HEK293 (cell line): Measurements from ENCODE around the gene DHCR7.

ENCODE experiments used
- ZBTB8A ChIP-seq: fragments of 450-650 bp; formaldehyde crosslinking; IDR thresholded peaks from 2 replicates; pipeline ENCODE4 v1.5.1; 2016; ENCODE audit warnings: missing biosample characterization, missing genetic modification characterization
- ZNF132 ChIP-seq: fragments of 450-650 bp; formaldehyde crosslinking; IDR thresholded peaks from 2 replicates; pipeline ENCODE4 v1.5.1; 2017; ENCODE audit warnings: missing biosample characterization, missing genetic modification characterization, borderline replicate concordance
- ZNF174 ChIP-seq: fragments of 450-650 bp; formaldehyde crosslinking; IDR thresholded peaks from 2 replicates; pipeline ENCODE4 v1.5.0; 2017; ENCODE audit warnings: missing biosample characterization, mild to moderate bottlenecking, missing genetic modification characterization
- ZNF292 ChIP-seq: fragments of 450-650 bp; formaldehyde crosslinking; IDR thresholded peaks from 2 replicates; pipeline ENCODE4 v1.5.1; 2016; ENCODE audit warnings: low read depth, missing biosample characterization, missing genetic modification characterization, borderline replicate concordance
- ZNF324 ChIP-seq: fragments of 450-650 bp; formaldehyde crosslinking; IDR thresholded peaks from 2 replicates; pipeline ENCODE4 v1.5.1; 2016; ENCODE audit warnings: missing biosample characterization, missing genetic modification characterization
- ZSCAN16 ChIP-seq: fragments of 450-650 bp; formaldehyde crosslinking; IDR thresholded peaks from 2 replicates; pipeline ENCODE4 v1.5.1; 2016; ENCODE audit warnings: missing biosample characterization, missing genetic modification characterization
- TF ChIP-seq, protein P1 (sequence below): fragments of 450-650 bp; formaldehyde crosslinking; IDR thresholded peaks from 2 replicates; pipeline ENCODE4 v1.5.1; 2017; ENCODE audit warnings: missing biosample characterization, missing genetic modification characterization
- TF ChIP-seq, protein P2 (sequence below): fragments of 450-650 bp; formaldehyde crosslinking; IDR thresholded peaks from 2 replicates; pipeline ENCODE4 v1.5.1; 2016; ENCODE audit warnings: missing biosample characterization, missing genetic modification characterization
- TF ChIP-seq, protein P3 (sequence below): fragments of 450-650 bp; formaldehyde crosslinking; IDR thresholded peaks from 2 replicates; pipeline ENCODE4 v1.5.1; 2016; ENCODE audit warnings: missing biosample characterization, missing genetic modification characterization

DNA sequence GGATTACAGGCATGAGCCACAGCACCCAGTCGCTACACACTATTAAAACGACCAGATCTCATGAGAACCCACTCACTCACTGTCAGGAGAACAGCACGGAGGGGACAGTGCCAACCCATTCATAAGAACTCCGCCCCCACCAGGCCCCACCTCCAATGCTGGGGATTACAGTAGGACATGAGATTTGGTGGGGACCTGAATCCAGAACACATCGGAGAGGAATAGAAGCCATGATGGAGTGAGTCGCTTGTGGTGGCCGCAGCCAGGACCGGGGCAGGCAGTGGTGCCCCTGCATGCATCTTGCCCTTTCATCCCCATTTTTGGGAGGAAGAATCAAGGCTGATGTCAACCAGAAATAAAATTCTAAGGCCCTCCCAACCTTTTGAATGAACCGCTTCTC, 13.5 kb upstream of the DHCR7 start:
- TF ChIP-seq, protein P1, sequence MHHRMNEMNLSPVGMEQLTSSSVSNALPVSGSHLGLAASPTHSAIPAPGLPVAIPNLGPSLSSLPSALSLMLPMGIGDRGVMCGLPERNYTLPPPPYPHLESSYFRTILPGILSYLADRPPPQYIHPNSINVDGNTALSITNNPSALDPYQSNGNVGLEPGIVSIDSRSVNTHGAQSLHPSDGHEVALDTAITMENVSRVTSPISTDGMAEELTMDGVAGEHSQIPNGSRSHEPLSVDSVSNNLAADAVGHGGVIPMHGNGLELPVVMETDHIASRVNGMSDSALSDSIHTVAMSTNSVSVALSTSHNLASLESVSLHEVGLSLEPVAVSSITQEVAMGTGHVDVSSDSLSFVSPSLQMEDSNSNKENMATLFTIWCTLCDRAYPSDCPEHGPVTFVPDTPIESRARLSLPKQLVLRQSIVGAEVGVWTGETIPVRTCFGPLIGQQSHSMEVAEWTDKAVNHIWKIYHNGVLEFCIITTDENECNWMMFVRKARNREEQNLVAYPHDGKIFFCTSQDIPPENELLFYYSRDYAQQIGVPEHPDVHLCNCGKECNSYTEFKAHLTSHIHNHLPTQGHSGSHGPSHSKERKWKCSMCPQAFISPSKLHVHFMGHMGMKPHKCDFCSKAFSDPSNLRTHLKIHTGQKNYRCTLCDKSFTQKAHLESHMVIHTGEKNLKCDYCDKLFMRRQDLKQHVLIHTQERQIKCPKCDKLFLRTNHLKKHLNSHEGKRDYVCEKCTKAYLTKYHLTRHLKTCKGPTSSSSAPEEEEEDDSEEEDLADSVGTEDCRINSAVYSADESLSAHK (tag by site-specific recombination) = no peak
- TF ChIP-seq, protein P2, sequence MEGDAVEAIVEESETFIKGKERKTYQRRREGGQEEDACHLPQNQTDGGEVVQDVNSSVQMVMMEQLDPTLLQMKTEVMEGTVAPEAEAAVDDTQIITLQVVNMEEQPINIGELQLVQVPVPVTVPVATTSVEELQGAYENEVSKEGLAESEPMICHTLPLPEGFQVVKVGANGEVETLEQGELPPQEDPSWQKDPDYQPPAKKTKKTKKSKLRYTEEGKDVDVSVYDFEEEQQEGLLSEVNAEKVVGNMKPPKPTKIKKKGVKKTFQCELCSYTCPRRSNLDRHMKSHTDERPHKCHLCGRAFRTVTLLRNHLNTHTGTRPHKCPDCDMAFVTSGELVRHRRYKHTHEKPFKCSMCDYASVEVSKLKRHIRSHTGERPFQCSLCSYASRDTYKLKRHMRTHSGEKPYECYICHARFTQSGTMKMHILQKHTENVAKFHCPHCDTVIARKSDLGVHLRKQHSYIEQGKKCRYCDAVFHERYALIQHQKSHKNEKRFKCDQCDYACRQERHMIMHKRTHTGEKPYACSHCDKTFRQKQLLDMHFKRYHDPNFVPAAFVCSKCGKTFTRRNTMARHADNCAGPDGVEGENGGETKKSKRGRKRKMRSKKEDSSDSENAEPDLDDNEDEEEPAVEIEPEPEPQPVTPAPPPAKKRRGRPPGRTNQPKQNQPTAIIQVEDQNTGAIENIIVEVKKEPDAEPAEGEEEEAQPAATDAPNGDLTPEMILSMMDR = no peak
- no peak for TF ChIP-seq ZBTB8A (tag by site-specific recombination)
- TF ChIP-seq ZNF324 = no peak
- TF ChIP-seq, protein P3, sequence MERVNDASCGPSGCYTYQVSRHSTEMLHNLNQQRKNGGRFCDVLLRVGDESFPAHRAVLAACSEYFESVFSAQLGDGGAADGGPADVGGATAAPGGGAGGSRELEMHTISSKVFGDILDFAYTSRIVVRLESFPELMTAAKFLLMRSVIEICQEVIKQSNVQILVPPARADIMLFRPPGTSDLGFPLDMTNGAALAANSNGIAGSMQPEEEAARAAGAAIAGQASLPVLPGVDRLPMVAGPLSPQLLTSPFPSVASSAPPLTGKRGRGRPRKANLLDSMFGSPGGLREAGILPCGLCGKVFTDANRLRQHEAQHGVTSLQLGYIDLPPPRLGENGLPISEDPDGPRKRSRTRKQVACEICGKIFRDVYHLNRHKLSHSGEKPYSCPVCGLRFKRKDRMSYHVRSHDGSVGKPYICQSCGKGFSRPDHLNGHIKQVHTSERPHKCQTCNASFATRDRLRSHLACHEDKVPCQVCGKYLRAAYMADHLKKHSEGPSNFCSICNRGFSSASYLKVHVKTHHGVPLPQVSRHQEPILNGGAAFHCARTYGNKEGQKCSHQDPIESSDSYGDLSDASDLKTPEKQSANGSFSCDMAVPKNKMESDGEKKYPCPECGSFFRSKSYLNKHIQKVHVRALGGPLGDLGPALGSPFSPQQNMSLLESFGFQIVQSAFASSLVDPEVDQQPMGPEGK (tag by site-specific recombination) = no peak
- TF ChIP-seq ZNF292 (tag by site-specific recombination) = no peak
- no peak for TF ChIP-seq ZNF132 (tag by site-specific recombination)
- no peak for TF ChIP-seq ZNF174 (tag by site-specific recombination)
- TF ChIP-seq ZSCAN16 (tag by site-specific recombination) = no peak
